ENCODE results near the gene HERC3.

HERC3 gene

DNA sequence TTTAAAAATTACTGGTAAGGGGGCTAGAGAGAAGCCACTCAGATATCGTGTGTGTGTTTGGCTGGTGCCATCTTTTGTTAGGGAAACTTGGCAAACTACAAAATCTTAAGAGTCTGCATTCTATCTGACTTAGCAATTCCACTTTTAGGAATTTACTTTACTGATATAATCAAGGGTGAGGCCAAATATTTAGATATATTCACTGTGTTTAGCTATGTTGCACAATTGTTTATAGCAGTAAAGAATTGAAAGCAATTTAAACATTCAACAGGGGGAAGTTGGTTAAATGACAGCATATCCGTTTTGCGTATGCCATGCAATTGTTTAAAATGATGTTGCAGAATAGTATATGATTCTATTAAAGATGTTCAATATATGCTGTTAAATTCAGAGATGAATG lies 6.4 kb upstream of the HERC3 start:
- TF ChIP-seq POLR2AphosphoS5 (IDR thresholded peaks at IDR 0.05; ENCODE audit: low read depth) (no peak), SPI1 (IDR thresholded peaks at IDR 0.05; ENCODE audit: borderline replicate concordance, low read depth) (no peak), GABPA (IDR thresholded peaks at IDR 0.05; ENCODE audit: low read depth) (no peak)
- TF ChIP-seq, protein P1, sequence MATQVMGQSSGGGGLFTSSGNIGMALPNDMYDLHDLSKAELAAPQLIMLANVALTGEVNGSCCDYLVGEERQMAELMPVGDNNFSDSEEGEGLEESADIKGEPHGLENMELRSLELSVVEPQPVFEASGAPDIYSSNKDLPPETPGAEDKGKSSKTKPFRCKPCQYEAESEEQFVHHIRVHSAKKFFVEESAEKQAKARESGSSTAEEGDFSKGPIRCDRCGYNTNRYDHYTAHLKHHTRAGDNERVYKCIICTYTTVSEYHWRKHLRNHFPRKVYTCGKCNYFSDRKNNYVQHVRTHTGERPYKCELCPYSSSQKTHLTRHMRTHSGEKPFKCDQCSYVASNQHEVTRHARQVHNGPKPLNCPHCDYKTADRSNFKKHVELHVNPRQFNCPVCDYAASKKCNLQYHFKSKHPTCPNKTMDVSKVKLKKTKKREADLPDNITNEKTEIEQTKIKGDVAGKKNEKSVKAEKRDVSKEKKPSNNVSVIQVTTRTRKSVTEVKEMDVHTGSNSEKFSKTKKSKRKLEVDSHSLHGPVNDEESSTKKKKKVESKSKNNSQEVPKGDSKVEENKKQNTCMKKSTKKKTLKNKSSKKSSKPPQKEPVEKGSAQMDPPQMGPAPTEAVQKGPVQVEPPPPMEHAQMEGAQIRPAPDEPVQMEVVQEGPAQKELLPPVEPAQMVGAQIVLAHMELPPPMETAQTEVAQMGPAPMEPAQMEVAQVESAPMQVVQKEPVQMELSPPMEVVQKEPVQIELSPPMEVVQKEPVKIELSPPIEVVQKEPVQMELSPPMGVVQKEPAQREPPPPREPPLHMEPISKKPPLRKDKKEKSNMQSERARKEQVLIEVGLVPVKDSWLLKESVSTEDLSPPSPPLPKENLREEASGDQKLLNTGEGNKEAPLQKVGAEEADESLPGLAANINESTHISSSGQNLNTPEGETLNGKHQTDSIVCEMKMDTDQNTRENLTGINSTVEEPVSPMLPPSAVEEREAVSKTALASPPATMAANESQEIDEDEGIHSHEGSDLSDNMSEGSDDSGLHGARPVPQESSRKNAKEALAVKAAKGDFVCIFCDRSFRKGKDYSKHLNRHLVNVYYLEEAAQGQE (IDR thresholded peaks at IDR 0.05; ENCODE audit: insufficient replicate concordance, low read depth): no peak
- TF ChIP-seq, protein P2, sequence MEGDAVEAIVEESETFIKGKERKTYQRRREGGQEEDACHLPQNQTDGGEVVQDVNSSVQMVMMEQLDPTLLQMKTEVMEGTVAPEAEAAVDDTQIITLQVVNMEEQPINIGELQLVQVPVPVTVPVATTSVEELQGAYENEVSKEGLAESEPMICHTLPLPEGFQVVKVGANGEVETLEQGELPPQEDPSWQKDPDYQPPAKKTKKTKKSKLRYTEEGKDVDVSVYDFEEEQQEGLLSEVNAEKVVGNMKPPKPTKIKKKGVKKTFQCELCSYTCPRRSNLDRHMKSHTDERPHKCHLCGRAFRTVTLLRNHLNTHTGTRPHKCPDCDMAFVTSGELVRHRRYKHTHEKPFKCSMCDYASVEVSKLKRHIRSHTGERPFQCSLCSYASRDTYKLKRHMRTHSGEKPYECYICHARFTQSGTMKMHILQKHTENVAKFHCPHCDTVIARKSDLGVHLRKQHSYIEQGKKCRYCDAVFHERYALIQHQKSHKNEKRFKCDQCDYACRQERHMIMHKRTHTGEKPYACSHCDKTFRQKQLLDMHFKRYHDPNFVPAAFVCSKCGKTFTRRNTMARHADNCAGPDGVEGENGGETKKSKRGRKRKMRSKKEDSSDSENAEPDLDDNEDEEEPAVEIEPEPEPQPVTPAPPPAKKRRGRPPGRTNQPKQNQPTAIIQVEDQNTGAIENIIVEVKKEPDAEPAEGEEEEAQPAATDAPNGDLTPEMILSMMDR (IDR thresholded peaks at IDR 0.05; ENCODE audit: insufficient read depth, low read length): no peak

DNA sequence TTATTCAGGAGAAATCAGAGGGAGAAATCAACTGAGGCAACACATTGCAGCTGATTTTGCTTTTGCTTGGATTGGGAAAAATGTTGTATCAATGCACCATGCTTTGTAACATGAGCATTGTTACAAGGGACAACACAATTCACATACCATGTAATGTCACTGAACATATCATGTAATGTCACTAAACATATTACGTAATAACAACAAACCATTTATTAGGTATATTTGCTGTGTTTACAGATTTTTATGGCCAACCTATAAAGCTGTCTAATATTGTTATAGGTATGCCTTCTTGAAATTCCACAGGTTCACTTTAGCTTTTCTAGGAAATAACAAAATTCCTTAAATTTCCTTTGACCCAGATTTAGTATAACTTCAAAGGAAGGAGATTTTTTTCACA lies 5.0 kb upstream of the HERC3 start:
- Histone ChIP-seq H3K4me3 (replicated peaks; ENCODE audit: insufficient read depth, low read length) (no peak overlapping the region), H3K27ac (replicated peaks) (no peak overlapping the region), H3K27me3 (ENCODE audit: insufficient read depth, poor library complexity, severe bottlenecking) (no peaks in the 10 kb centered on the region)
- no peak for TF ChIP-seq POLR2AphosphoS5 (IDR thresholded peaks at IDR 0.05; ENCODE audit: low read depth)
- TF ChIP-seq, protein P1 (IDR thresholded peaks at IDR 0.05; ENCODE audit: insufficient replicate concordance, low read depth): no peak
- no peak for TF ChIP-seq GABPA (IDR thresholded peaks at IDR 0.05; ENCODE audit: low read depth)
- TF ChIP-seq SPI1 (IDR thresholded peaks at IDR 0.05; ENCODE audit: borderline replicate concordance, low read depth): no peak
- TF ChIP-seq, protein P2 (IDR thresholded peaks at IDR 0.05; ENCODE audit: insufficient read depth, low read length): no peak
- no peak for DNase-seq (ENCODE audit: low read depth in 1 of 2, low spot score in 1 of 2)

More for the DNA sequence above, 6.4 kb upstream of the HERC3 start:
- Histone ChIP-seq H3K27me3 (ENCODE audit: insufficient read depth, poor library complexity, severe bottlenecking) (no peaks in the 10 kb centered on the region), H3K27ac (replicated peaks) (no peak overlapping the region), H3K4me3 (replicated peaks; ENCODE audit: insufficient read depth, low read length) (no peak overlapping the region)
- DNase-seq (ENCODE audit: low read depth in 1 of 2, low spot score in 1 of 2): no peak

DNA sequence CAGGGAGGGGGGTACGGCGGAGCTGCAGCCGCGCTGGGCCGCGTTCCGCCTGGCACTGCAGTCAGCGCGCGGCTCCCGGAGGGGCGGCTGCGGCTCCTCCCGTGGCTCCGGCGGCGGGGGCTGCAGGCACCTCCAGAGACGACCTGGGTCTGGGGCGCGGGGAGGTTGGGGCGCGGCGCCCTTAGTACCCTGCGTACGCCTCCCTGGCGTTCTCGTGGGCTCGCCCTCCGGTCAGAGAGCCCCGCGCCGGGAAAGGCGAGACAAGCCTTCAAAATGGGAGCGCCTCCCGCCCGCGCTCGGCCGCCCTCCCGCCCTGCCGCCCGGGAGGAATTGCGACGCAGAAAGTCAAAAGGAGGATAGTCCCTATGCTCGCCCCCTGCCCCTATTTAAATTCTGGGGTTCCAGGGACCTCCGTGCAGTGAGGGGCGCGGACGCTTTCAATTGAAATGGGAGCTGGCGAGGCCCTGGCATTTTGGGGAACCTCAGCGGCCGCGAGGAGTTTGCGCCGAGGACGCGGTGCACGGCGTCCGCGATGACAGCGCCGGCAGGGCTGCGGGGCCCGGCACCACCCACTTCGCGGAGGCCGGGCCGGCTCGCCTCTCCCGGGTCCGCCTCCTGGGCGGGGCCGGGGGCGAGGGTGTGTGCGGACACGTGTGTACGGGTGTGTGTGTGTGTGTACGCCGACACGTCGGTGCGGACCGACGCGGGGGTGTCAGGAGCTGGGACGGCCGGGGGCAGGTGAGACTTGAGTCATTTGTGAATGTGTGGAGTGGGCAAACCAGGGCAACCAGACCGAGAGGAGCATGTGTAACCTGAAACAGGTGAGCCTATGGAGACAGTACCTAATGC lies 544 bp downstream of the HERC3 start:
- Histone ChIP-seq H3K27ac (replicated peaks) (peak overlapping the region; percentile 83), H3K4me3 (replicated peaks; ENCODE audit: insufficient read depth, low read length) (peak overlapping the region; percentile 72), H3K27me3 (ENCODE audit: insufficient read depth, poor library complexity, severe bottlenecking) (no peaks in the 10 kb centered on the region)
- DNase-seq (ENCODE audit: low read depth in 1 of 2, low spot score in 1 of 2): peak; percentile 38 to 74
- TF ChIP-seq POLR2AphosphoS5 (IDR thresholded peaks at IDR 0.05; ENCODE audit: low read depth): peak; percentile 45
- TF ChIP-seq, protein P2 (IDR thresholded peaks at IDR 0.05; ENCODE audit: insufficient read depth, low read length): no peak

All from HL-60 (cell line).